Body of pancreas (tissue), 4 donors: Measurements from ENCODE around the gene CLUH. TPM values are rescaled to one million over a fixed set of nuclear protein-coding genes. Genes with fewer than 3 reads are reported as not detected.

Experiments
- ATAC-seq: fragments of 150-250 bp; one replicate; pipeline ENCODE4 v1.9.1; 2016
- DNase-seq, 4 donors: peaks; one replicate each; pipeline ENCODE4 v3.0.0-alpha.2; 2019
- H3K27ac ChIP-seq, 4 donors: fragments of 200-600 bp; sonication (generic); 1 replicate in 3 of 4; 2 replicates in 1 of 4; pipeline versions ENCODE4 v1.5.1 to v1.6.1; 2016 to 2019; ENCODE audit warnings: mild to moderate bottlenecking in 1 of 4, mixed read lengths in 1 of 4, moderate library complexity in 1 of 4
- H3K27me3 ChIP-seq, 2 donors: fragments of 200-600 bp; sonication (generic); one replicate each; pipeline ENCODE4 v1.6.0; 2016; ENCODE audit warnings: mild to moderate bottlenecking in 1 of 2
- H3K36me3 ChIP-seq, 2 donors: fragments of 200-600 bp; sonication (generic); replicated peaks in 1 of 2; 2 replicates each; pipeline ENCODE4 v1.5.1; 2016; ENCODE audit warnings: low read depth in 2 of 2; ENCODE audit not compliant: insufficient read depth in 1 of 2
- H3K4me1 ChIP-seq: fragments of 200-600 bp; sonication (generic); one replicate; pipeline ENCODE4 v1.6.0; 2016
- H3K4me3 ChIP-seq, 2 donors: fragments of 200-600 bp; sonication (generic); 1 replicate in 1 of 2; 2 replicates in 1 of 2; pipeline ENCODE4 v1.5.1; 2016 to 2019
- H3K9me3 ChIP-seq, 3 donors: fragments of 200-600 bp; sonication (generic); 1 replicate in 2 of 3; 2 replicates in 1 of 3; pipeline ENCODE4 v1.5.1; 2016
- POLR2A ChIP-seq, 3 donors: fragments of 450-650 bp; IDR thresholded peaks; one replicate each; pipeline ENCODE4 v1.6.1; 2016; ENCODE audit warnings: antibody characterized with exemption in 3 of 3, mild to moderate bottlenecking in 2 of 3
- WGBS, 2 donors: methylation state at CpG; one replicate each; pipeline ENCODE4 v1.1.5; 2017; 5-methylcytosine and 5-hydroxymethylcytosine counted together
- intact Hi-C: fragments of 100-400 bp; cut with DNase I; formaldehyde crosslinking; loops from one replicate; pipeline ENCODE4 v1.15.1; 2023
- total RNA-seq, 2 donors: library from RNA; depleted of rRNA; stranded (reverse); fragments of >200 nt; gene quantifications; one replicate each; pipeline ENCODE4 v1.1.0, GENCODE V29; 2016
- TF ChIP-seq, protein P1 (sequence below), 7 experiments: fragments of 450-650 bp in 4 of 7; fragments of 200-600 bp in 3 of 7; sonication (generic) in 3 of 7; IDR thresholded peaks; one replicate each; pipeline ENCODE4 v1.5.1; 2016 to 2019; ENCODE audit warnings: antibody characterized with exemption in 7 of 7

The CLUH gene
- total RNA-seq, 2 donors from 2014 or later: 53.2 to 167 TPM

DNA sequence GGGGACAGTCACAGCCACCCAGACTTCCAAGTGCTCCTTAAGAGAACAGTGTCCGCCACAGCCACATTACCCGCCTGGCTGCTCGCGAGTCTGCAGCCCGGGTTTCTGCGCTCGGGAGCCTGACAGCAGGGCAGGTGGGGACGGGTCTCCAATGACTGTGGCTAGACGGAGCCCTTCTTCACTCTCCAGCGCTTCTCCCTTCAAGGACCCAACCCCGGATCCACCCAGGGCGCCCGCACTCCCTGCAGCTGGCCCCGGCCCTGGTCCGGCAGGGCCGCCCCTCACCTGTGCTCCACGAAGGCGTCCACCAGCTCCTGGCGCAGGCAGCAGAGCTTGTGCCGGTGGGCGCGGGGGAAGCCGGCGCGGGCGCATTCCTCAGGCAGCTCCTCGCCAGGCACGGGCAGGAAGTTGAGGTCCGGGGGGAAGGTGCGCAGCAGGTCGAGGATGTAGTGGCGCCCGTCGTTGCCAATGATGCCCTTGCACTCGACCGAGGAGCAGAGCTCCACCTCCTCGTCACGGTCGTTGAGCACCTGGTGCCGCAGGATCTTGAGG lies 13.9 kb downstream of the CLUH start:
- ATAC-seq: no peak
- DNase-seq: no peak
- WGBS, 2 donors: 98 to 99% methylated on average over 25 to 30 of the region's 40 CpGs
- Histone ChIP-seq H3K4me1 (no peaks in the 10 kb centered on the region), H3K9me3 (no peaks in the 10 kb centered on the region), H3K36me3 (peaks cover 40 to 63% of the 10 kb centered on the region in 2 donors), H3K4me3 (no peak overlapping the region), H3K27me3 (no peaks in the 10 kb centered on the region), H3K27ac (no peak overlapping the region)
- intact Hi-C loops: no loop called here
- TF ChIP-seq, protein P1, sequence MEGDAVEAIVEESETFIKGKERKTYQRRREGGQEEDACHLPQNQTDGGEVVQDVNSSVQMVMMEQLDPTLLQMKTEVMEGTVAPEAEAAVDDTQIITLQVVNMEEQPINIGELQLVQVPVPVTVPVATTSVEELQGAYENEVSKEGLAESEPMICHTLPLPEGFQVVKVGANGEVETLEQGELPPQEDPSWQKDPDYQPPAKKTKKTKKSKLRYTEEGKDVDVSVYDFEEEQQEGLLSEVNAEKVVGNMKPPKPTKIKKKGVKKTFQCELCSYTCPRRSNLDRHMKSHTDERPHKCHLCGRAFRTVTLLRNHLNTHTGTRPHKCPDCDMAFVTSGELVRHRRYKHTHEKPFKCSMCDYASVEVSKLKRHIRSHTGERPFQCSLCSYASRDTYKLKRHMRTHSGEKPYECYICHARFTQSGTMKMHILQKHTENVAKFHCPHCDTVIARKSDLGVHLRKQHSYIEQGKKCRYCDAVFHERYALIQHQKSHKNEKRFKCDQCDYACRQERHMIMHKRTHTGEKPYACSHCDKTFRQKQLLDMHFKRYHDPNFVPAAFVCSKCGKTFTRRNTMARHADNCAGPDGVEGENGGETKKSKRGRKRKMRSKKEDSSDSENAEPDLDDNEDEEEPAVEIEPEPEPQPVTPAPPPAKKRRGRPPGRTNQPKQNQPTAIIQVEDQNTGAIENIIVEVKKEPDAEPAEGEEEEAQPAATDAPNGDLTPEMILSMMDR (IDR thresholded peaks at IDR 0.05): no peak
- TF ChIP-seq POLR2A (IDR thresholded peaks at IDR 0.05): no peak

DNA sequence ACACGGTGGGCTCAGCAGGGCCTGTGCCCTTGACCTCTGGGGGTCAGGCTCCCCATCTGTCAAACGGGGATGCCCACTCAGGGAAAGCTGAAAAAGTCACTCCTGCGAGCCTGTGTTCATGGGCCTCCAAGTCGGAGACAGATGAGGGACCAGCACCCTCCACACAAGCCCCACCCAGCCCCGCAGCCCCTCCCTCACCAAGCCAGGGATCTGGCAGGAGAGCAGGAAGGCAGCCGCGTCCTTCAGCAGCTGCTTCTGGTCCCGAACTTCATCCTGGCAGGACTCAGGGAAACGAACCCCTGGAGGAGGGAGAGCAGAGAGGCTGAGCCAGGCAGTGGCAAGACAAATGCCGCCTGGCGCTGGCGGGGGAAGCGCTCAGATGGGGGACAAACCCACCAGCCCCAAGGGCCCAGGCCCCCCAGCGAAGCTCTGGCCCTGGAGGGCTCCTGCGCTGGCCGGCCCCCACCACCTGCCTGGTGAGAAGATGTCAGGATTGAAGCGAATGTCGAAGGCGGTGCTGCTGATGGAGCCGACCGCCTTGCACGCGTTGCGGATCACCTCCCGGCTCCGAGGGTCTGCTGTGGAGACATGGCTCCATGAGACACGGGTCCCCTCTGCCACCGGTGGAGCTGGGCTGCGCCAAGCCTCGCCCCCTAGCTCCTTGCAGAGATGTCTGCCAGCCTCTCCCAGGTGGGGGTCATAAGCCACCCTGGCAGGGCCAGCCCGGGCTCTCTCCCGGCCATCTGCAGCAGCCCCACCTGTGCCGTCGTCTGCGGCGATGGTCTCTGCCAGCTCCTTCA lies 15.4 kb downstream of the CLUH start:
- no peak for TF ChIP-seq POLR2A (IDR thresholded peaks at IDR 0.05)
- no peaks in the 10 kb centered on the region for H3K4me1 ChIP-seq
- ATAC-seq: no peak
- no peak overlapping the region for H3K27ac ChIP-seq
- 83 to 92% methylated on average over 26 to 29 of the region's 36 CpGs for WGBS, 2 donors
- H3K4me3 ChIP-seq: no peak overlapping the region
- peaks cover 45 to 52% of the 10 kb centered on the region in 2 donors for H3K36me3 ChIP-seq
- no peaks in the 10 kb centered on the region for H3K9me3 ChIP-seq
- intact Hi-C loops: no loop called here
- H3K27me3 ChIP-seq: no peaks in the 10 kb centered on the region
- DNase-seq: peak in 1 of 4 donors; percentile 9

DNA sequence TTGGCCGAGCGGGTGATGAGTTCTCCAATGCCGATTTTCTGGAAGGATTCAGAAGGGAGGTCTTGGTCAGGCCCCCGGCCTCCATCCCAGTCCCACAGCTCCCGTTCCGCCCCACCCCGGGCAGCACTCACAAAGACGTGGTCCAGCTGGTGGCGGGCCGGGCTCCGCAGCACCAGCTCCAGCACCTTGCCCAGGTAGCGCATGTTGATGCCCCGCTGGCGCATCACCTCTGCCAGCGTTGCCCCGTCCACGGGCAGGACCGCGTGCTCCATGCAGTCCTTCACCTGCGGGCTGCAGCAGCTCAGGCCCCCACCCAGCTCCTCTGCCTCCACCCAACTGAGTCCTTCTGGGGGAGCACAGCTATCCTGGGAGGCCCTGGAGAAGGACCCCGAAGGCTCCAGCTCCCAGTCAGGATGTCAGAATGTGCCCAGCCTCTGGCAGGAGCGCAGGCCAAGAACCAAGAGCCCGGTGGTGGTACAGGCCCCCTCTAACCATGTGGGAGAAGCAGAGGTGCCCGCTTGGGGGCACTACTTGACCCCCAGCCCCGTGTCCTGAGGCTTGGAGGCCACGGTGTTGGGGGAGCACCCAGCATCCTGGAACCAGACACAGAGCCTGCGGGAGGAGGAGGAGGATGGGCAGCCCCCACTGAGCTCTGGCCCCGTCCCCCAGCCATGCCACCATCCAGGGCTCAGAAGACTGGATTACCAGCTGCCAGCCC lies 16.2 kb downstream of the CLUH start:
- WGBS, 2 donors: 94% methylated on average over 21 of the region's 28 CpGs; no CpG with 5 or more reads in 1 of the 2 donors
- H3K4me3 ChIP-seq: no peak overlapping the region
- no peak for TF ChIP-seq POLR2A (IDR thresholded peaks at IDR 0.05)
- TF ChIP-seq, protein P1 (IDR thresholded peaks at IDR 0.05): no peak
- H3K4me1 ChIP-seq: no peaks in the 10 kb centered on the region
- H3K9me3 ChIP-seq: no peaks in the 10 kb centered on the region
- intact Hi-C loops: no loop called here
- no peak overlapping the region for H3K27ac ChIP-seq
- no peaks in the 10 kb centered on the region for H3K27me3 ChIP-seq
- ATAC-seq (no peak), DNase-seq (peak in 1 of 4 donors; percentile 13)
- peaks cover 46 to 49% of the 10 kb centered on the region in 2 donors for H3K36me3 ChIP-seq

DNA sequence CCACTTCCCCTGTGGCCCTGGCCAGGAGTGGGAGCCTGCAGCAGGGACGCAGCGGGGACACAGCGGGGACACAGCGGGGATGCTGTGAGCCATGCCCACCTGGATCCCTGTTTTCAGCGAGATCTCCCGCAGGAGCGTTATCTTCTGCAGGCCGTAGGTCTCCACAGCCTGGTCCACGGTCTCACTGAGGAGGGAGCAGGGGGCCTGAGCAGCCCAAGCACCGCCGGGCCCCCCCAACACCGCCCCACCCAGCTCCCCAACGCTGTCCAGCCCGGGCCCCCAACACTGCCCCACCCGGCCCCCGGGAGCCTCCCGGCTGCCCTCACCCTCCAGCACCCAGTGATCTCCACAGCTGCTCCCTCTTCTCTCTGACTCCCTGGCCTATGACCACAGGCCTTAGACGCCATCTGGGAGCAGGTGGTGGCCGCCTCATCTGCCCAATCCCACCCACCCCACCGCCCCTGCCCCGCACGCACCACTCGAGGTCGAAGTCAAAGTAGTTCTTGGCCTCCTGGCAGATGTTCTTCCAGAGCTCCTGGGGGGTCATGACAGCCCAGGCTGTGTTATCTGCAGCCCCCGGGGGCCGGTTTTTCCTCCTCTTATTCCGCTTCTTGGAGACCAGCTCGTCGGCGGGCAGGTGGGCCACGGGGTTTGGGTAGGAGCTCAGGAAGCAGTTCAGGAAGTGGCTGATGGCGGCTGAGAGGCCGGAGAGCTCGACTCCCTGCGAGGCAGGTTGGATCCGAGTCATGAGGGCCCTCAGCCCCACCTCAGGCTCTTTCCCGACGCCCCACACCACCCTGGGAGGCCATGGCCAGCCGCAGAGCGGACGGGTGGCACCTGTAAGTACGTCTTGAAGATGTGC lies 17.0 kb downstream of the CLUH start:
- H3K27me3 ChIP-seq: no peaks in the 10 kb centered on the region
- H3K4me1 ChIP-seq: no peaks in the 10 kb centered on the region
- ATAC-seq (no peak), DNase-seq (peak in 1 of 4 donors; percentile 7)
- intact Hi-C loops: no loop called here
- WGBS, 2 donors: 91 to 97% methylated on average over 22 to 29 of the region's 42 CpGs
- TF ChIP-seq, protein P1 (IDR thresholded peaks at IDR 0.05): no peak
- no peak for TF ChIP-seq POLR2A (IDR thresholded peaks at IDR 0.05)
- no peak overlapping the region for H3K4me3 ChIP-seq
- no peaks in the 10 kb centered on the region for H3K9me3 ChIP-seq
- H3K36me3 ChIP-seq: peaks cover 40 to 49% of the 10 kb centered on the region in 2 donors
- no peak overlapping the region for H3K27ac ChIP-seq
